ENCODE results near the gene ZNF136.

DNA sequence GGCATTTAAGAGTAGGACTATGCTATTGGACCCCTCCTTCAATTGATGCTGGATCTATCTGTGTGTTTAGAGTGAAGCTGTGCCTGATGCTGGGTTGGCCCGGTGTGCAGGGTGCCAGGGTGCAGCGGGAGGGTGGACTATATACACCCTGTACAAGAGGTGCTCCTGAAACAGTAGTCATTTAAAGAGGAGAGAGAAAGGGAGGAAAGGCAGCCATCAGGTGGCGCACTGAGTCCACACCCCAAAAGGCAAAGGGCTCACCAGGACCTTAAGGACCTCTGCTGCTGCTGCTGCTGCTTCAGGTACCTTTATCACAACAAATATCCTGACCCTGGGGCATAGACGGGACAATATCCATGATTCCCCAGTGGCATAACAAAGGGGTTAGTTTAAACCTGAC is 39.4 kb downstream of the ZNF136 start:
- TF ChIP-seq CTCF (IDR thresholded peaks at IDR 0.05; ENCODE audit: low read depth, low read length) (peak; percentile 52), EZH2phosphoT487 (IDR thresholded peaks at IDR 0.05; ENCODE audit: low read depth) (no peak)

Data from OCI-LY3 (cell line).